CD4-positive, alpha-beta T cell (primary cell): ENCODE measurements around the gene SCUBE1. TPM values are rescaled to one million over a fixed set of nuclear protein-coding genes. Genes with fewer than 3 reads are reported as not detected.

Experiments used
- ATAC-seq: fragments of 200-7000 bp; cut with Tn5 transposase; one replicate; pipeline ENCODE4 v1.10.0; 2022; ENCODE audit warnings: mild to moderate bottlenecking; ENCODE audit not compliant: poor library complexity
- CTCF ChIA-PET: fragments of 350-600 bp; sonication (Branson Sonifier 250); formaldehyde crosslinking; loops from one replicate; lab custom pipeline; 2021; ENCODE audit warnings: antibody characterized with exemption, inconsistent platforms; lab: Charles Lee
- POLR2A ChIA-PET: fragments of 350-600 bp; sonication (Branson Sonifier 250); formaldehyde crosslinking; loops from one replicate; lab custom pipeline; 2021; ENCODE audit warnings: antibody characterized with exemption, inconsistent platforms; lab: Charles Lee
- DNase-seq, 14 experiments: peaks; one replicate each; pipeline ENCODE4 v3.0.0-alpha.2; 2013 to 2020; ENCODE audit warnings: mixed read lengths in 2 of 14
- H3K27ac ChIP-seq, 2 donors: one replicate each; pipeline versions ENCODE4 v1.5.1 to v1.7.0; 2013; ENCODE audit warnings: low read length in 2 of 2, low read depth in 1 of 2, mild to moderate bottlenecking in 1 of 2
- H3K27me3 ChIP-seq, 2 experiments: 1 replicate in 1 of 2; 2 replicates in 1 of 2; pipeline versions ENCODE4 v1.6.1 to v1.7.0; 2013; ENCODE audit warnings: low read length in 2 of 2, control low read depth in 1 of 2, mild to moderate bottlenecking in 1 of 2, moderate library complexity in 1 of 2; ENCODE audit not compliant: insufficient read depth in 2 of 2, control insufficient read depth in 1 of 2
- H3K36me3 ChIP-seq: one replicate; pipeline ENCODE4 v1.6.1; 2013; ENCODE audit warnings: low read length, control low read depth; ENCODE audit not compliant: insufficient read depth
- H3K4me1 ChIP-seq: one replicate; pipeline ENCODE4 v1.6.1; 2013; ENCODE audit warnings: low read length, control low read depth; ENCODE audit not compliant: insufficient read depth
- H3K4me3 ChIP-seq: one replicate; pipeline ENCODE4 v1.5.1; 2013; ENCODE audit warnings: mild to moderate bottlenecking, low read length, moderate library complexity
- H3K9me3 ChIP-seq, 2 experiments: 1 replicate in 1 of 2; 2 replicates in 1 of 2; pipeline versions ENCODE4 v1.6.1 to v1.7.0; 2013; ENCODE audit warnings: low read length in 2 of 2, mild to moderate bottlenecking in 2 of 2, control low read depth in 1 of 2, moderate library complexity in 1 of 2; ENCODE audit not compliant: control insufficient read depth in 1 of 2, insufficient read depth in 1 of 2
- H3K27ac Mint-ChIP-seq: one replicate; pipeline ENCODE4 v1.8.0; 2020; ENCODE audit warnings: mixed read lengths
- H3K27me3 Mint-ChIP-seq: one replicate; pipeline ENCODE4 v1.8.0; 2021; ENCODE audit warnings: mixed read lengths
- H3K36me3 Mint-ChIP-seq: one replicate; pipeline ENCODE4 v1.8.0; 2021; ENCODE audit warnings: low read depth, mixed read lengths
- H3K4me1 Mint-ChIP-seq: one replicate; pipeline ENCODE4 v1.8.0; 2021; ENCODE audit warnings: low read depth, mixed read lengths
- H3K4me3 Mint-ChIP-seq: one replicate; pipeline ENCODE4 v1.8.0; 2020; ENCODE audit warnings: mild to moderate bottlenecking, mixed read lengths
- H3K9me3 Mint-ChIP-seq: one replicate; pipeline ENCODE4 v1.8.0; 2020; ENCODE audit warnings: mixed read lengths
- CTCF ChIP-seq: fragments of 200-600 bp; IDR thresholded peaks from one replicate; pipeline ENCODE4 v1.8.0; 2022; ENCODE audit warnings: antibody characterized with exemption, mild to moderate bottlenecking
- intact Hi-C, 2 experiments: fragments of 100-400 bp; cut with DNase I in 1 of 2; cut with micrococcal nuclease in 1 of 2; formaldehyde crosslinking; loops; one replicate each; pipeline versions ENCODE4 v1.15.1 to v1.9.0; 2023 to 2025; cut with DNase I, micrococcal nuclease
- total RNA-seq, 174 experiments: library from RNA in 2 of 174; stranded (reverse) in 2 of 174; gene quantifications; one replicate each; pipeline ENCODE4 v1.2.3 and lab custom pipeline; 2021 to 2026

SCUBE1 gene
- total RNA-seq, 2 experiments from 2014 or later = not detected

- Histone ChIP-seq H3K4me1 (peaks cover 5% of the 10 kb centered on the region), H3K27me3 (no peaks in the 10 kb centered on the region), H3K27ac (no peak overlapping the region), H3K4me3 (no peak overlapping the region), H3K9me3 (no peaks in the 10 kb centered on the region), H3K36me3 (peaks cover 44% of the 10 kb centered on the region)
- Mint-ChIP-seq H3K36me3 (peaks cover 22% of the 10 kb centered on the region), H3K27me3 (no peaks in the 10 kb centered on the region), H3K27ac (no peak overlapping the region), H3K4me1 (no peaks in the 10 kb centered on the region), H3K4me3 (no peak overlapping the region), H3K9me3 (no peaks in the 10 kb centered on the region)
- ATAC-seq (no peak), DNase-seq (no peak)
- CTCF ChIA-PET = no interaction called here
- POLR2A ChIA-PET = no interaction called here
- no peak for TF ChIP-seq CTCF
- intact Hi-C loops = no loop called here
Measured at GRCh38 chr22:43177479-43177878, 165.7 kb downstream of the SCUBE1 start.

- Mint-ChIP-seq H3K27me3 (no peaks in the 10 kb centered on the region), H3K27ac (no peak overlapping the region), H3K9me3 (no peaks in the 10 kb centered on the region), H3K4me1 (no peaks in the 10 kb centered on the region), H3K4me3 (no peak overlapping the region), H3K36me3 (peaks cover 22% of the 10 kb centered on the region)
- POLR2A ChIA-PET = no interaction called here
- no peaks in the 10 kb centered on the region for H3K27me3 ChIP-seq
- no peak overlapping the region for H3K27ac ChIP-seq
- DNase-seq (peak in 1 of 14 experiments; percentile 13), ATAC-seq (no peak)
- no peak for TF ChIP-seq CTCF
- H3K4me3 ChIP-seq = no peak overlapping the region
- CTCF ChIA-PET = no interaction called here
- intact Hi-C loops = no loop called here
- H3K36me3 ChIP-seq = peaks cover 58% of the 10 kb centered on the region
- H3K4me1 ChIP-seq = peaks cover 3% of the 10 kb centered on the region
- H3K9me3 ChIP-seq = no peaks in the 10 kb centered on the region
Measured at GRCh38 chr22:43176090-43176489, 167.1 kb downstream of the SCUBE1 start.

GRCh38 chr22:43174941-43175531 is 168.1 kb downstream of the SCUBE1 start:
- Mint-ChIP-seq H3K36me3 (peaks cover 27% of the 10 kb centered on the region), H3K4me3 (no peak overlapping the region), H3K27me3 (no peaks in the 10 kb centered on the region), H3K9me3 (no peaks in the 10 kb centered on the region), H3K27ac (no peak overlapping the region), H3K4me1 (no peaks in the 10 kb centered on the region)
- H3K27me3 ChIP-seq = no peaks in the 10 kb centered on the region
- no peak for TF ChIP-seq CTCF
- peaks cover 63% of the 10 kb centered on the region for H3K36me3 ChIP-seq
- peaks cover 3% of the 10 kb centered on the region for H3K4me1 ChIP-seq
- ATAC-seq (no peak), DNase-seq (no peak)
- H3K4me3 ChIP-seq = no peak overlapping the region
- H3K9me3 ChIP-seq = no peaks in the 10 kb centered on the region
- H3K27ac ChIP-seq = no peak overlapping the region
- intact Hi-C loops = no loop called here
- CTCF ChIA-PET = interaction anchor here (0.7 kb wide), 1 partner anchor 12 kb away, joined by 3 read pairs; the partner anchor contains the start of gene TTLL12
- POLR2A ChIA-PET = no interaction called here
